A549 (cell line): ENCODE measurements around the gene PSMA7. TPM values are rescaled to one million over a fixed set of nuclear protein-coding genes. Genes with fewer than 3 reads are reported as not detected.

ENCODE experiments used
- ATAC-seq, 2 experiments: fragments of 200-7000 bp in 1 of 2; fragments of >200 bp in 1 of 2; cut with Nextera tagmentation in 1 of 2; cut with Tn5 transposase in 1 of 2; 3 replicates each; pipeline versions ENCODE4 v1.8.0 to v1.9.1; 2018 to 2020; ENCODE audit warnings: mild to moderate bottlenecking in 1 of 2, moderate library complexity in 1 of 2
- CTCF ChIA-PET: fragments of 300-600 bp; sonication (Branson Sonifier 250); formaldehyde crosslinking; extraction: SDS; loops from one replicate; lab custom pipeline; 2021; ENCODE audit warnings: antibody characterized with exemption, inconsistent platforms; lab: Yijun Ruan, JAX
- POLR2A ChIA-PET: fragments of 350-600 bp; formaldehyde crosslinking; extraction: SDS; loops from one replicate; lab custom pipeline; 2021; ENCODE audit warnings: antibody characterized with exemption, inconsistent platforms; lab: Yijun Ruan, JAX
- DNase-seq, 2 experiments: peaks; one replicate each; pipeline versions ENCODE4 v3.0.0 to v3.0.0-alpha.2; 2011 to 2016; ENCODE audit warnings: low read depth in 1 of 2, low spot score in 1 of 2
- FAIRE-seq: peaks from 2 replicates; lab custom pipeline; 2011; peaks lifted over from hg19 to GRCh38; lab: Jason Lieb, UNC
- H3K27ac ChIP-seq, 2 experiments: fragments of >200 bp; sonication (Bioruptor Twin); formaldehyde crosslinking; 3 replicates each; pipeline ENCODE4 v1.5.1; 2016 to 2017
- H3K4me1 ChIP-seq: fragments of >200 bp; sonication (Bioruptor Twin); formaldehyde crosslinking; 3 replicates; pipeline ENCODE4 v1.6.1; 2016
- H3K4me2 ChIP-seq: fragments of >200 bp; sonication (Bioruptor Twin); formaldehyde crosslinking; 3 replicates; pipeline ENCODE4 v1.6.1; 2016
- H3K4me3 ChIP-seq: fragments of >200 bp; sonication (Bioruptor Twin); formaldehyde crosslinking; 3 replicates; pipeline ENCODE4 v1.5.1; 2016
- H3K9me3 ChIP-seq: fragments of >200 bp; sonication (Bioruptor Twin); formaldehyde crosslinking; 3 replicates; pipeline ENCODE4 v1.6.1; 2016
- CBX2 ChIP-seq: fragments of 200-600 bp; sonication (generic); IDR thresholded peaks from 2 replicates; pipeline ENCODE4 v1.6.1; 2016; ENCODE audit warnings: low read depth, mild to moderate bottlenecking, borderline replicate concordance
- EHMT2 ChIP-seq: fragments of 200-600 bp; sonication (generic); IDR thresholded peaks from 2 replicates; pipeline ENCODE4 v1.6.1; 2016; ENCODE audit warnings: antibody characterized with exemption, low read depth, mild to moderate bottlenecking, moderate library complexity
- FOSL2 ChIP-seq, 2 experiments: fragments of 450-650 bp in 1 of 2; fragments of >200 bp in 1 of 2; sonication (Bioruptor Twin) in 1 of 2; formaldehyde crosslinking; IDR thresholded peaks; 2 replicates each; pipeline versions ENCODE4 v1.5.0 to v1.6.1; 2016 to 2020; ENCODE audit warnings: mild to moderate bottlenecking in 1 of 2, moderate library complexity in 1 of 2
- HEYL ChIP-seq: fragments of 250-450 bp; sonication (Bioruptor Pico); IDR thresholded peaks from 2 replicates; pipeline ENCODE4 v1.8.0; 2021; ENCODE audit warnings: mild to moderate bottlenecking, moderate library complexity
- HOXB13 ChIP-seq: fragments of 250-450 bp; sonication (Bioruptor Pico); IDR thresholded peaks from 2 replicates; pipeline ENCODE4 v1.5.0; 2020; ENCODE audit warnings: low read depth, mild to moderate bottlenecking, moderate library complexity
- HOXB5 ChIP-seq: fragments of 250-450 bp; sonication (Bioruptor Pico); IDR thresholded peaks from 2 replicates; pipeline ENCODE4 v1.5.0; 2020; ENCODE audit warnings: mild to moderate bottlenecking, moderate library complexity
- KDM1A ChIP-seq: fragments of 200-600 bp; sonication (generic); IDR thresholded peaks from 2 replicates; pipeline ENCODE4 v1.6.1; 2016; ENCODE audit warnings: low read depth, mild to moderate bottlenecking
- MAX ChIP-seq: IDR thresholded peaks from 2 replicates; pipeline ENCODE4 v1.6.1; 2012
- NFE2L2 ChIP-seq: fragments of 150-350 bp; conservative IDR thresholded peaks from 2 replicates; pipeline ENCODE4 v1.6.1; 2014; ENCODE audit warnings: low read length
- POLR2A ChIP-seq: IDR thresholded peaks from 2 replicates; pipeline ENCODE4 v1.6.1; 2012; ENCODE audit warnings: mild to moderate bottlenecking, low read length
- POLR2AphosphoS2 ChIP-seq: conservative IDR thresholded peaks from 2 replicates; pipeline ENCODE4 v1.6.1; 2012; ENCODE audit warnings: low read length, improper control_type of control experiment, inconsistent platforms
- RARB ChIP-seq: fragments of 250-450 bp; sonication (Bioruptor Pico); IDR thresholded peaks from 2 replicates; pipeline ENCODE4 v1.8.0; 2021; ENCODE audit warnings: mild to moderate bottlenecking, moderate library complexity
- RFX5 ChIP-seq: fragments of 450-650 bp; IDR thresholded peaks from 2 replicates; pipeline ENCODE4 v1.7.1; 2014; ENCODE audit warnings: antibody characterized with exemption, mild to moderate bottlenecking, moderate library complexity
- TFCP2L1 ChIP-seq: fragments of 250-450 bp; sonication (Bioruptor Pico); IDR thresholded peaks from 2 replicates; pipeline ENCODE4 v1.5.0; 2021; ENCODE audit warnings: mild to moderate bottlenecking
- TP53 ChIP-seq: fragments of 250-450 bp; sonication (Bioruptor Pico); IDR thresholded peaks from 2 replicates; pipeline ENCODE4 v1.5.0; 2021; ENCODE audit warnings: mild to moderate bottlenecking, moderate library complexity
- USF2 ChIP-seq: fragments of 450-650 bp; IDR thresholded peaks from 2 replicates; pipeline ENCODE4 v1.6.1; 2014; ENCODE audit warnings: antibody characterized with exemption
- ZSCAN20 ChIP-seq: fragments of 250-450 bp; sonication (Bioruptor Pico); IDR thresholded peaks from 2 replicates; pipeline ENCODE4 v1.8.0; 2022; ENCODE audit warnings: mild to moderate bottlenecking, moderate library complexity
- WGBS: methylation state at CpG from one replicate; pipeline ENCODE4 v1.1.6; 2017; ENCODE audit errors: missing lambda C conversion rate; 5-methylcytosine and 5-hydroxymethylcytosine counted together
- polyA plus RNA-seq, 4 experiments: library from polyadenylated mRNA; depleted of rRNA in 3 of 4; stranded (reverse); fragments of >200 nt; fragmentation: RNase III in 1 of 4; extraction: RNeasy Plus Mini Kit Qiagen cat#74134 plus additional on column Dnase treatment in 1 of 4; gene quantifications; 2 replicates in 3 of 4; 3 replicates in 1 of 4; pipeline ENCODE4 v1.2.3, GENCODE V29; 2011 to 2017
- TF ChIP-seq, protein P1 (sequence below): fragments of >200 bp; sonication (Bioruptor Twin); formaldehyde crosslinking; IDR thresholded peaks from 3 replicates; pipeline ENCODE4 v1.5.1; 2016
- TF ChIP-seq, protein P2 (sequence below): fragments of 150-350 bp; IDR thresholded peaks from 2 replicates; pipeline ENCODE4 v1.6.1; 2014; ENCODE audit warnings: low read depth, mild to moderate bottlenecking, low read length

PSMA7 gene
- polyA plus RNA-seq, 2 of the 4 experiments (the other 2 are of a cell fraction): 511 to 562 TPM

DNA sequence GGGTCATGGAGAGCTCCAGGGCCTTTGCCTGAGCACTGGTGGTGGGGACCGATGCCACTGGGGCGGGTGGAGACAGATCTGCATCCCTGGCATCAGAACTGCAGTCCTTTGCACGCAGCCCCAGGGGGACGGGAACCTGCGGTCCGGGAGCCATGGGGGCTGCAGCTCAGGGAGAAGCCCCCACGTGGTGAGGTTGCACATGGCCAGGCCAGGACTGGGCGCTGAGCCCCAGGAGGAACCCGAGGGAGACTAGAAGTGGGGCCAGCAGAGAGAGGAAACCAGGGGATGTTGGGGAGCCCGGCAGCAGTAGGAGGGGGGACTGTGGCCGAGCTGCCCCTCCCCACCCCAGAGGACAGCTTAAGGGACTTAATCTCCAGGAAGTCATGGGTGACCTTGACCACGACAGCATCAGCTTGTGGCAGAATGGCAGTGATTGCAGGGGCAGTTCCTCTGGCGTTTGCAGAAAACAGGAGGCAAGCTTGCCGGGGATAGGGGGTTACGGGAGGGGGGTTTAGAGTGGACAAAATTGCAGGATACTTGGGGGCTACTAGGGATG, 38.9 kb downstream of the PSMA7 start (continued):
- TF ChIP-seq, protein P1, sequence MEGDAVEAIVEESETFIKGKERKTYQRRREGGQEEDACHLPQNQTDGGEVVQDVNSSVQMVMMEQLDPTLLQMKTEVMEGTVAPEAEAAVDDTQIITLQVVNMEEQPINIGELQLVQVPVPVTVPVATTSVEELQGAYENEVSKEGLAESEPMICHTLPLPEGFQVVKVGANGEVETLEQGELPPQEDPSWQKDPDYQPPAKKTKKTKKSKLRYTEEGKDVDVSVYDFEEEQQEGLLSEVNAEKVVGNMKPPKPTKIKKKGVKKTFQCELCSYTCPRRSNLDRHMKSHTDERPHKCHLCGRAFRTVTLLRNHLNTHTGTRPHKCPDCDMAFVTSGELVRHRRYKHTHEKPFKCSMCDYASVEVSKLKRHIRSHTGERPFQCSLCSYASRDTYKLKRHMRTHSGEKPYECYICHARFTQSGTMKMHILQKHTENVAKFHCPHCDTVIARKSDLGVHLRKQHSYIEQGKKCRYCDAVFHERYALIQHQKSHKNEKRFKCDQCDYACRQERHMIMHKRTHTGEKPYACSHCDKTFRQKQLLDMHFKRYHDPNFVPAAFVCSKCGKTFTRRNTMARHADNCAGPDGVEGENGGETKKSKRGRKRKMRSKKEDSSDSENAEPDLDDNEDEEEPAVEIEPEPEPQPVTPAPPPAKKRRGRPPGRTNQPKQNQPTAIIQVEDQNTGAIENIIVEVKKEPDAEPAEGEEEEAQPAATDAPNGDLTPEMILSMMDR: no peak
- TF ChIP-seq POLR2AphosphoS2: no peak
- no peak for TF ChIP-seq TFCP2L1
- TF ChIP-seq, protein P2, sequence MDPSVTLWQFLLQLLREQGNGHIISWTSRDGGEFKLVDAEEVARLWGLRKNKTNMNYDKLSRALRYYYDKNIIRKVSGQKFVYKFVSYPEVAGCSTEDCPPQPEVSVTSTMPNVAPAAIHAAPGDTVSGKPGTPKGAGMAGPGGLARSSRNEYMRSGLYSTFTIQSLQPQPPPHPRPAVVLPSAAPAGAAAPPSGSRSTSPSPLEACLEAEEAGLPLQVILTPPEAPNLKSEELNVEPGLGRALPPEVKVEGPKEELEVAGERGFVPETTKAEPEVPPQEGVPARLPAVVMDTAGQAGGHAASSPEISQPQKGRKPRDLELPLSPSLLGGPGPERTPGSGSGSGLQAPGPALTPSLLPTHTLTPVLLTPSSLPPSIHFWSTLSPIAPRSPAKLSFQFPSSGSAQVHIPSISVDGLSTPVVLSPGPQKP: no peak
- TF ChIP-seq, all 56 proteins: peak for 0

- H3K4me2 ChIP-seq: no peak overlapping the region
- WGBS: 45% methylated on average over 19 of the region's 21 CpGs
- H3K27ac ChIP-seq: no peak overlapping the region
- peaks cover 79% of the 10 kb centered on the region for H3K9me3 ChIP-seq
- no peak overlapping the region for H3K4me3 ChIP-seq
- H3K4me1 ChIP-seq: no peaks in the 10 kb centered on the region
- CTCF ChIA-PET: interaction anchor here (0.8 to 1.6 kb wide), 5 partner anchors 9 to 224 kb away, joined by 3 read pairs; no protein-coding TSS in a partner anchor
- no peak for TF ChIP-seq NFE2L2
- no peak for TF ChIP-seq ZSCAN20 (CRISPR knock-in tag)
- no peak for TF ChIP-seq KDM1A
- no peak for TF ChIP-seq POLR2AphosphoS2
- no peak for TF ChIP-seq USF2
- no peak for TF ChIP-seq RFX5
- TF ChIP-seq POLR2A: no peak
- no peak for TF ChIP-seq HOXB13 (CRISPR knock-in tag)
- TF ChIP-seq RARB: no peak
- no peak for TF ChIP-seq CBX2
- no peak for TF ChIP-seq EHMT2
- no peak for TF ChIP-seq HOXB5 (CRISPR knock-in tag)
- TF ChIP-seq, protein P2: no peak
- TF ChIP-seq FOSL2 (IDR thresholded peaks at IDR 0.05): no peak
- TF ChIP-seq FOSL2 (CRISPR knock-in tag; IDR thresholded peaks at IDR 0.05): no peak
- no peak for TF ChIP-seq MAX
- no peak for TF ChIP-seq TP53 (CRISPR knock-in tag)
- TF ChIP-seq HEYL: no peak
- TF ChIP-seq, all 56 proteins: peak for 0
- POLR2A ChIA-PET: interaction anchor here (0.8 kb wide), 1 partner anchor 290 kb away, joined by 6 read pairs; no protein-coding TSS in a partner anchor
- FAIRE-seq (no peak), DNase-seq (no peak), ATAC-seq (no peak)
Observed at GRCh38 chr20:62103508-62104233, 39.5 kb downstream of the PSMA7 start.
